Measurements from ENCODE around the gene MFSD12.
A peak's percentile ranks its signal among the peaks of the same experiment; 100 is the strongest.

DNA sequence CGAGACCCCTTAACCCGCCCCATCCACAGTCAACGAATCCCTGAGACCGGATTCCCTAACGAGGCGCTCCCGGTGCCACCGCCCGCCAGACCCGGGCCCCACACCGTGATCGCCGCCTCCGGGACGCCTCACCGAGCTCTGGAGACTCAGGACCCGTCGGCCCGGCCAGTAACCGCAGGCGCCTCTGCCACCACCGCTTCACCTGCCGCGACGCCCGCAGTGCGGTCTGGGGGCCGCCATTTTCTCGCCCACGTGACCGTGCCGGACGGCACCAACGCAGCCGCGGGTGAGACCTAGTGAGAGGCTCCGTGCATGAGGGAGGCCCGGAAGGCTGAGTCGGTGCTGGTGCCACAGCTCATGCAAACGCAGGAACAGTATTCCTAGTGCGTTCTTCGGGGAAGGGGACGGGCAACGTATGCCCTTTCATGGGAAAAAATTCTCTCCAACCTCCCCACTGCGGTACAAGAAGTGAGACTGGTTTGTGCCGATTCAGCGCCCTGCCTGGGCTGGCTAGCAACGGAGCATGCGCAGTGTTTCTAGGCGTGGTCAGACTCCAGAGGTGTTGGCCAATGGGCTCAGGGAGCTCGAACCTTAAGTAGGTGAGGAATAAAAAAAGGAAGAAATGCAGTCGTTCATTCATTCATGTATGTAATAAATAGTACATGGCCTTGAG, 56.8 kb downstream of the MFSD12 start, which contains the start of gene DOHH:
- TF ChIP-seq, protein P1, sequence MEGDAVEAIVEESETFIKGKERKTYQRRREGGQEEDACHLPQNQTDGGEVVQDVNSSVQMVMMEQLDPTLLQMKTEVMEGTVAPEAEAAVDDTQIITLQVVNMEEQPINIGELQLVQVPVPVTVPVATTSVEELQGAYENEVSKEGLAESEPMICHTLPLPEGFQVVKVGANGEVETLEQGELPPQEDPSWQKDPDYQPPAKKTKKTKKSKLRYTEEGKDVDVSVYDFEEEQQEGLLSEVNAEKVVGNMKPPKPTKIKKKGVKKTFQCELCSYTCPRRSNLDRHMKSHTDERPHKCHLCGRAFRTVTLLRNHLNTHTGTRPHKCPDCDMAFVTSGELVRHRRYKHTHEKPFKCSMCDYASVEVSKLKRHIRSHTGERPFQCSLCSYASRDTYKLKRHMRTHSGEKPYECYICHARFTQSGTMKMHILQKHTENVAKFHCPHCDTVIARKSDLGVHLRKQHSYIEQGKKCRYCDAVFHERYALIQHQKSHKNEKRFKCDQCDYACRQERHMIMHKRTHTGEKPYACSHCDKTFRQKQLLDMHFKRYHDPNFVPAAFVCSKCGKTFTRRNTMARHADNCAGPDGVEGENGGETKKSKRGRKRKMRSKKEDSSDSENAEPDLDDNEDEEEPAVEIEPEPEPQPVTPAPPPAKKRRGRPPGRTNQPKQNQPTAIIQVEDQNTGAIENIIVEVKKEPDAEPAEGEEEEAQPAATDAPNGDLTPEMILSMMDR (IDR thresholded peaks at IDR 0.05) = peak in 1 of 3 donors; percentile 36
- TF ChIP-seq EP300 (IDR thresholded peaks at IDR 0.05) (no peak), POLR2A (IDR thresholded peaks at IDR 0.05) (peak; percentile 63)
